Measurements from ENCODE around the gene BRPF1. TPM values are rescaled to one million over a fixed set of nuclear protein-coding genes. Genes with fewer than 3 reads are reported as not detected.
"Not testable (repeated sequence)": the region's sequence is repeated elsewhere in the genome, so short reads cannot be mapped to it uniquely, and the experiment has no call there.

BRPF1 gene
- total and polyA plus RNA-seq, 5 donors, result 6.4 to 12.0 (median 11.6) TPM

DNA sequence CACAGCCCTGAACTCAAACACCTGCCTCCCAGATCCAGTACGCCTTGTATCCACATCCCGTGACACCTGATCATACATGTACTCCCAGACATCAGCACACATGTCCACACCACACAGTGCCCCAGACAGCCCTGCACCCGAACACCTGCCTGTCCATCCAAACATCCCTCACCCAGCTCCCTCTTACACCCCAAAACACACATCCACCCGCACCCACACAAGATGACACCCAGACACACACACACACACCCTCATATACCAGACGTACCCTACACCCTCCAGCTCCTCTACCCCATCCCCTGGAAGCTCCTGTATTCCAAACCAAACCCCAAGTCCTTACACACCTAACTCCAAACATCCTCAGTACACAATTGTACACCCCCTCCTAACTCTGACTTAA is 37.5 kb downstream of the BRPF1 start:
- Histone ChIP-seq H3K27me3 (ENCODE audit: control insufficient read depth, insufficient read depth) (no peaks in the 10 kb centered on the region), H3K9me3 (ENCODE audit: control insufficient read depth, low read length) (no peaks in the 10 kb centered on the region), H3K27ac (ENCODE audit: low read length) (no peak overlapping the region), H3K4me3 (ENCODE audit: low read length) (peak overlapping the region; percentile 80), H3K4me1 (ENCODE audit: control insufficient read depth, insufficient read depth, low read length) (peaks cover 5% of the 10 kb centered on the region)
- ATAC-seq, result peak; percentile 1
- WGBS, result 73% methylated on average over 5 of the region's 5 CpGs
- intact Hi-C loops (cut with DNase I), result no loop called here
- DNase-seq, result no peak

DNA sequence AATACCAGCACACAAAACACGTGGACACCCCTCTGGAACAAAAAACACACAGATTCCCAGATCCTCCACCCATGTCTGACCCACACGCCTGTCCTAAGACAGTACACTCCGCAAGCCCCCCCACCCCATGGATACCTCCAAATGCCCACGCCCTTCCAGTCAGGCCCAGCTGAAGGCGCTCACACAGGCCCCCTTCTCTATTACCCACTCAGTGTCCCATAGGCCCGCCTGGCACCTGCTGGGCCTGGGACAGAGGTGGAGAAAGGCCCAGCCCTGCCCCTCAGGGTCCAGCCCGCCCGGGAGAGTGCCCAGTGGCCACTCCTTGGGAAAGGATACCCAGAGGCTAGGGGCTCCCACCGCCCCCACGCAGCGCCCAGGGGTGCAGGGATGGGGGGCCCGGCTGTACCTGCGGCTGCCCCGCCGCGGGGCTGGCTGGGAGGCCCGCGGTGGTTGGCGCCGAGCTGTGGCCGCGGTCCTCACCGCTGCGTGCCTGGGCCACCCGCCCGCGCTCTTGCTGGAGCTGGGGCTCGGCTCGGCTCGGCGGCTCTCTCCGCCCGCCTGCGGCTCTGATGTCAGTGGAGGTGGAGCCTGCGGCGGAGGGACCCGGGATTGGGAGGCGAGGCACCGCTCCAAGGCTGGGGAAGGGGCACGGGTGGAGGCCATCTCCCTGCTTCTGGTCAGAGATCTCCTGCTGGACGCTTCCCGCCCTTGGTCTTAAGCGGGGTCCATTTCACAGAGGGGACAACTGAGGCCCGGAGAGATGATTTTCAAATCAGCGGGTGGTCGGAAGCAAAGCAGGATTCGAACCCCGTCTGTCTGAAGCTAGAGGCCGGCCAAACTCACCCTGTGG is 38.1 kb downstream of the BRPF1 start, which contains the start of gene CAMK1:
CAMK1 (minus strand) TSS at position 522 of the 850 bp plus-strand sequence. CDS start 2,198 bp downstream, outside the sequence.
- H3K27me3 ChIP-seq (ENCODE audit: control insufficient read depth, insufficient read depth), result no peaks in the 10 kb centered on the region
- peak; percentile 88 to 95 (median 95) for DNase-seq
- intact Hi-C loops (cut with DNase I), result no loop called here
- peak; percentile 93 to 94 for ATAC-seq
- H3K4me3 ChIP-seq (ENCODE audit: low read length), result peak within 1 kb of the TSS; percentile 80
- 3% methylated on average over 49 of the region's 49 CpGs for WGBS
- H3K4me1 ChIP-seq (ENCODE audit: control insufficient read depth, insufficient read depth, low read length), result peaks cover 5% of the 10 kb centered on the region
- peak within 1 kb of the TSS; percentile 80 for H3K27ac ChIP-seq (ENCODE audit: low read length)
- no peaks in the 10 kb centered on the region for H3K9me3 ChIP-seq (ENCODE audit: control insufficient read depth, low read length)

DNA sequence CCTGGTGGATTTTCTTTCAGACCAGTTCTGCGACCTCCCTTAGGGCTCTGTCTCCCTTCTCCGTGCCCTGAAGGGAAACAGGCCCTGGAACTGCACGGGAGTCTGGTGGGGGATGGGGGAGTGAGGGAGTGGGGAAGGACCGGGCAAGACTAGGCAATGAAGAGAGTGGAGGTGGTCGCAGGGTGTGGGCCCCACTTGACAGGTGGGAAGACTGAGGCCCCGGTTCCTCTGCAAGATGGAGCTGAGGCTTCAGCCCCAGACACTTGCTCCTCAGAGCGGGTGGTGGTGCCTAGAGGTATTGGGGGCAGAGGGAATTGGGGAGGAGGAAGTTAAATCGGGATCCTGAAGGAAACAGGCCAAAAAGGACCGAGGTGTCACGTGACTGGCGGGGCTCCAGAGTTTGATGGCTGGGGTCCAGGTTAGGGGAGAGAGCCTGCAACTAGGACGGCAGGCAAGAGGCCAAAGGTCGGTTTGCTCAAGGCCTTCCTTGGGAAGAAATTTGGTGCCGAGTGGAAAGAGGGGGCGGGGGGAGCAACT is 38.8 kb downstream of the BRPF1 start:
- peaks cover 5% of the 10 kb centered on the region for H3K4me1 ChIP-seq (ENCODE audit: control insufficient read depth, insufficient read depth, low read length)
- ATAC-seq, result peak; percentile 42 to 55

DNA sequence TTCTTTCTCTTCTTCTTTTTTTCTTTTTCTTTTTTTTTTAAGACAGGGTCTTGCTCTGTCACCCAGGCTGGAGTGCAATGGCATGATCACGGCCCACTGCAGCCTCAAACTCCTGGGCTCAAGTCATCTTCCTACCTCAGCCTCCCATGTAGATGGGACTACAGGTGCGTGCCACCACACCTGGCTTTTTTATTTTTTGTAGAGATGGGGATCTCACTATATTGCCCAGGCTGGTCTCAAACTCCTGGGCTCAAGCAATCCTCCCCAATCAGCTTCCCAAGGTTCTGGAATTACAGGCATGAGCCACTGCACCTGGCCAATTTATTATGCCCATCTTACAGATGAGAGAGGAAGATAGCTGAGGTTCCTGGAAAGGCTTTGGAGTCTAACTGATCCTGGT is 39.5 kb downstream of the BRPF1 start:
- H3K4me1 ChIP-seq (ENCODE audit: control insufficient read depth, insufficient read depth, low read length); DNase-seq; H3K4me3 ChIP-seq (ENCODE audit: low read length); intact Hi-C loops (cut with DNase I); H3K9me3 ChIP-seq (ENCODE audit: control insufficient read depth, low read length); H3K27me3 ChIP-seq (ENCODE audit: control insufficient read depth, insufficient read depth); H3K27ac ChIP-seq (ENCODE audit: low read length); ATAC-seq: not testable (repeated sequence)
- WGBS, result 89% methylated on average over 2 of the region's 2 CpGs

More for the DNA sequence above, 38.8 kb downstream of the BRPF1 start:
- intact Hi-C loops (cut with DNase I), result no loop called here
- peak; percentile 93 to 98 (median 97) for DNase-seq
- Histone ChIP-seq H3K9me3 (ENCODE audit: control insufficient read depth, low read length) (no peaks in the 10 kb centered on the region), H3K4me3 (ENCODE audit: low read length) (peak overlapping the region; percentile 80), H3K27me3 (ENCODE audit: control insufficient read depth, insufficient read depth) (no peaks in the 10 kb centered on the region), H3K27ac (ENCODE audit: low read length) (peak overlapping the region; percentile 80)
- 12% methylated on average over 15 of the region's 15 CpGs for WGBS

DNA sequence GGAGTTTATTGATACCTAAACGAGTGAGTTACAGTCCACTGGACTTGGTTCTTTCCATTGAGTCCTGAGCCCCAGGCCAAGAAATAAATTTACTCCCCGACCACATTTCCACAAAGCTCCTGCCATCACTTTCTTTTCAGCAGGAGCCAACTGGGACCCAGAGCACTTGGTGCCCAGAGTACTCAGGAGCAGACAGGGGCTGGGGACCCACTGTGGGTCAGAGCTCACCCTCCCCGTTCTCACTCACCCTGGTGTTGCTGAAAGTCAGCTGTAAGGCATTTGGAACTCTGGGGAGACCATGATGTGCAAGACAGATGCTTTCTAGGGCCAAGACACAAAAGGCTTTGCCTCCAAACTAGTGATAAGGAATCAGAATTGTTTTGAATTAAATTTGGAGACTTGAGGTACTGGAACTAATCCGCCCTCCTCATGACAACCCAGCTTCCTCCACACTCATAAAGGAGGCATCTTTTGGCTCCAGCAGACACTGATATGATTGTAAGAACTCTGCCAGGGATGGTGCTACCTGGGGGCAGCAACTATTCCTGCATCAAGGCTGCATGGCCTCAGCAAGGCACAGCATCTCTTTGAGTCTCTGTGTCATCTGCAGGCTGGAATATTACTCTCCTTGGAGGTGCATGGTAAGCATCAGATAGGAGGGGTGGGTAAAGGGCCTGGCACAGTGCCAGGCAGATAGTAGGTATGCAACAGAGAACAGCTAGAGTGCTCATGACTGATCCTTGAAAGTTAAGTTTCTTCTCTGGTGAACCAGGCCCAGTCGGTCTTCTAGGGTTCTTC is 45.6 kb downstream of the BRPF1 start:
- 82% methylated on average over 5 of the region's 5 CpGs for WGBS
- no peak overlapping the region for H3K4me3 ChIP-seq (ENCODE audit: low read length)
- ATAC-seq (no peak), DNase-seq (no peak)
- no peaks in the 10 kb centered on the region for H3K27me3 ChIP-seq (ENCODE audit: control insufficient read depth, insufficient read depth)
- no peak overlapping the region for H3K27ac ChIP-seq (ENCODE audit: low read length)
- H3K9me3 ChIP-seq (ENCODE audit: control insufficient read depth, low read length), result no peaks in the 10 kb centered on the region
- intact Hi-C loops (cut with DNase I), result no loop called here
- peaks cover 4% of the 10 kb centered on the region for H3K4me1 ChIP-seq (ENCODE audit: control insufficient read depth, insufficient read depth, low read length)

DNA sequence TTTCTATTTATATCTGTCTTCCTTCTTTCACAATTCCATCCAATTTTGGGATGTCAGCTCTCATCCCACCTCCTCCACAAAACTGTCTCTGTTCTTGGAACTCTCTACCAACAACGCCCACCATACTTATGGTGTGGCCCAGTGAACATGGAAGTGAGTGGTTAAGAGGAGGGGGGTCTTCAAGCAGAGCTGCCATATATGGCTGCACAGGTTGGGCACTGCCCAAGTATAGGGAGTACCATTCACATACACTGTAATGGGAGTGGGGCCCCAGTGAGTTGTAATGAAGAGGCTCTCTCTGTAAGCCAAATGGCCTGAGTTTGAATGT is 46.1 kb downstream of the BRPF1 start:
- WGBS, result 85% methylated on average over 1 of the region's 1 CpG
- H3K27ac ChIP-seq (ENCODE audit: low read length), result no peak overlapping the region
- no peaks in the 10 kb centered on the region for H3K9me3 ChIP-seq (ENCODE audit: control insufficient read depth, low read length)
- peaks cover 4% of the 10 kb centered on the region for H3K4me1 ChIP-seq (ENCODE audit: control insufficient read depth, insufficient read depth, low read length)
- H3K4me3 ChIP-seq (ENCODE audit: low read length), result no peak overlapping the region
- intact Hi-C loops (cut with DNase I), result no loop called here
- H3K27me3 ChIP-seq (ENCODE audit: control insufficient read depth, insufficient read depth), result no peaks in the 10 kb centered on the region
- no peak for ATAC-seq
- no peak for DNase-seq

DNA sequence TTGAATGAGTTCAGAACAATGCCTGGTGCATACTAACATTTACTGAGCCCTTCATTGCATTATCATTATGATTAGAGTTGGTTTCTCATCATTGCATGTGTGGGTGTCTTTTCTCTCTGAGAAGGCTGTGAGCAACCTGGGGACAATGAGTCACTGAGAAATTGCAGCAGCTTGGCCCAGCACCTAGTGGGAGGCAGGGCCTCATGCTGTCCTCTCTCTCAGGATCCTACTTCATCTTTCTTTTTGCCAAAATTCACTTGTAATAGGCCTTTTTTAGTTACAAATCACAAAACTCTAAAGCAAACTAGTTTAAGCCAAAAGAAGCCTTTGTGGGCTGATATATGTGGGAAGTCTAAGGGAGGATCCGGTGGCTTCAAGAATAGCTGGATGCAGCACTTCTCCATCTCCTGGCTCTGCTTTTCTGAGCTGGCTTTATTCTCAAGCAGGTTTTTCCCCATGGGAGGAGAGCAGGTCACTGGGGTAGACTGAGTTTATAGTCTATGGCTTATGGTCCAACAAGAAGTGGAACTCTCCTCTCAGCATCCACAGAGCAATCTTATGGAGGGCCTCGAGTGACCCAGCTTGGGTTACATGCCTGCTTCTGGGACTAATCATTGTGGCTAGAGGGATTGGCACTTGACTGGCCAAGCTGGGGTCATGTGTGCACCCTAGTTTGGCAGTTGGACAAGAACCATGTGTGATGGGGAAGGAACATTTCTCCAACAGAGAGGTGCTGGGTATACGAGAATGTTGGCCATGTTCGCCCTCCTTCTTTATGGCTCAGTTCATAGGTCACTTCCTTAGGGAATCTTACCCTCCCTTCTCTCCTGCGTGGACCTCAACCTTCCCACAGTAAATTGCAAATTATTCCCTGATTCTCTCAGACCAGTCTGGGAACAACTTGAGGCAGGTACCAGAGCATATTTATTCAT is 46.9 kb downstream of the BRPF1 start:
- no peak for DNase-seq
- H3K27me3 ChIP-seq (ENCODE audit: control insufficient read depth, insufficient read depth), result no peaks in the 10 kb centered on the region
- 72% methylated on average over 5 of the region's 5 CpGs for WGBS
- H3K27ac ChIP-seq (ENCODE audit: low read length), result no peak overlapping the region
- ATAC-seq, result no peak
- H3K4me3 ChIP-seq (ENCODE audit: low read length), result no peak overlapping the region
- intact Hi-C loops (cut with DNase I), result no loop called here
- peaks cover 4% of the 10 kb centered on the region for H3K4me1 ChIP-seq (ENCODE audit: control insufficient read depth, insufficient read depth, low read length)
- H3K9me3 ChIP-seq (ENCODE audit: control insufficient read depth, low read length), result no peaks in the 10 kb centered on the region

DNA sequence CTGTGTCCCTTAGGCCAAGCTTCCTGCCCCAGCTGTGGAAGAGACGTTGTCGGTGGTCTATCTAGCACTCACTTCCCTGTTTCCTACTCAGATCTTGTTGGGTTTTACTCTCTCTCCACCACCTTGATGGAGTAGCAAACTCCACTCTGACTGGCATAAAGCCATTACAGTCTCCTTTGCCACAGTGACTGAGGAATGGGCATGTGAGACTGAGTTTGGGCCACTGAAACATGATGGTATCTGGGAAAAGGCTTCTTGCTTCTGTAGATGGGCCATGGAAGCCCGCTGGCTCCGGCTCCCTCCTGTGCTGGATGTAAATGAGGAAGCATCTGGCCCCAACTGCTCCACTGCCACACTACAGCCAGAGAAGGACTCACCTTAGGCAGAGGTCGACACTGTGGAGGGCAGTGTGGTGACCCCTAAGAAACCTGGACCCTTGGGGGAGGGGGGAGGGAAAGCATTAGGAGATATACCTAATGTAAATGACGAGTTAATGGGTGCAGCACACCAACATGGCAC is 47.6 kb downstream of the BRPF1 start:
- WGBS, result 73% methylated on average over 6 of the region's 6 CpGs
- DNase-seq, result no peak
- Histone ChIP-seq H3K9me3 (ENCODE audit: control insufficient read depth, low read length) (no peaks in the 10 kb centered on the region), H3K4me3 (ENCODE audit: low read length) (no peak overlapping the region), H3K27ac (ENCODE audit: low read length) (no peak overlapping the region), H3K4me1 (ENCODE audit: control insufficient read depth, insufficient read depth, low read length) (peaks cover 4% of the 10 kb centered on the region), H3K27me3 (ENCODE audit: control insufficient read depth, insufficient read depth) (no peaks in the 10 kb centered on the region)
- ATAC-seq, result no peak
- intact Hi-C loops (cut with DNase I), result no loop called here

DNA sequence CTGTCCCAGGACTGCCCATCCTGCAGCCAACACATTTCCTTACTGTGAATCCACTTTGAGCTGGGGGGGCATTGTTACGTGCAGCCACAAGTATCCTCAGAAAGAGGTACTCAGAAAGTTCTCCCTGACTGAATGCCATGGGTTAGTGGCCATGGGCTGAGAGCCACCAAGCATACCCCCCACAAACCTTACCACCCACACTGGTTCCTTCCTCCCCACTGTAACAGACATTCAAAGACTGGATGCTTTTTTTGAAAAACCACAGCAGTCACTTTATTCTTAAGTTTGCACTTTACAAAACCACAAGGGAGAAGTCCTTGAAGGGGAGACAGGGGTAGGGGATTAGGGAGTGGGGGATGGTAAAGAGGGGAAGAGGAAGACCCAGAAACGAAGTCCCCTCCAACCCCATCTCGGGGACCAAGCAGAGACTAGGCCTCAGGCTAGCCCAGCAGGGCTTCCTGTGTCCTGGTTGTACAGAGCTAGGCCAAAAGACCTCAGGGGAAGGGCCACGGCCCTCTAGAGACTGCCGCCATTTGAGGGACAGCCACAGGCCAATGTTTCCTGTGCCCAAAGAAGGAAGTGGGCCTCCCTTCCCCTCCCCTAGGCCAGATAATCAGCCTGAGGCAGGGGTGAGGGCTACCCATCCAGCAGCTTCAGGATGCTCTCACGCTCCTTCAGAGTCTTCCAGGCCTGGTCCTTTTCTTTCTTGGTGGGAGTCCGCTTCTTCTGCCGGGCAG is 48.4 kb downstream of the BRPF1 start:
- WGBS, result 72% methylated on average over 8 of the region's 8 CpGs
- no peak overlapping the region for H3K4me3 ChIP-seq (ENCODE audit: low read length)
- H3K4me1 ChIP-seq (ENCODE audit: control insufficient read depth, insufficient read depth, low read length), result peaks cover 4% of the 10 kb centered on the region
- DNase-seq (no peak), ATAC-seq (peak; percentile 28 to 37)
- H3K27me3 ChIP-seq (ENCODE audit: control insufficient read depth, insufficient read depth), result no peaks in the 10 kb centered on the region
- no peaks in the 10 kb centered on the region for H3K9me3 ChIP-seq (ENCODE audit: control insufficient read depth, low read length)
- intact Hi-C loops (cut with DNase I), result loop anchor here in 1 of 4 donors (10.0 kb wide), 1 partner anchor 45 kb away; the partner anchor contains the start of gene BRPF1
- no peak overlapping the region for H3K27ac ChIP-seq (ENCODE audit: low read length)

DNA sequence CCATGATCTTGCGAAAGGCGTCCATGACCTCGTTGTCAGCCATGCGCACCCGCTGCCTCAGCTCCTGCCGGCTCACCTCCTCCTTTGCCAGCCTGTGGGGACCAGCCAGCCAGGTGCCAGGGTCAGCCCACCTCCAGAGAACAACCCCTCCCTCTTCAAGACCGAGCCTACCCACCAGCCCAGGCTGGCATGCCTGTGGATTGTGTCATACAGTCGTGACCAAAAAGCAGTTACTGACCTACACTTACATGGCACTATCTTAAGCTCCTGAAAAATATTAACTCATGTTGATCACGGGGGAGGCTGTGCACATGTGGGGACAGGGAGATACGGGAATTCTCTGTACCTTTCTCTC is 48.9 kb downstream of the BRPF1 start:
- no peak overlapping the region for H3K4me3 ChIP-seq (ENCODE audit: low read length)
- no peaks in the 10 kb centered on the region for H3K9me3 ChIP-seq (ENCODE audit: control insufficient read depth, low read length)
- DNase-seq (peak in 1 of 3 donors; percentile 59), ATAC-seq (no peak)
- intact Hi-C loops (cut with DNase I), result loop anchor here in 1 of 4 donors (10.0 kb wide), 1 partner anchor 46 kb away; the partner anchor contains the start of gene BRPF1
- no peaks in the 10 kb centered on the region for H3K27me3 ChIP-seq (ENCODE audit: control insufficient read depth, insufficient read depth)
- H3K4me1 ChIP-seq (ENCODE audit: control insufficient read depth, insufficient read depth, low read length), result peaks cover 4% of the 10 kb centered on the region
- WGBS, result 81% methylated on average over 10 of the region's 10 CpGs
- H3K27ac ChIP-seq (ENCODE audit: low read length), result no peak overlapping the region

All from right cardiac atrium (tissue), 5 donors.